ENCODE measurements around the gene HMGN4. TPM values are rescaled to one million over a fixed set of nuclear protein-coding genes. Genes with fewer than 3 reads are reported as not detected.
"Not testable (repeated sequence)": the region's sequence is repeated elsewhere in the genome, so short reads cannot be mapped to it uniquely, and the experiment has no call there.

HMGN4 gene
- polyA plus RNA-seq, 1 donor from 2014 or later, result 125 TPM

- Histone ChIP-seq H3K9me3 (ENCODE audit: low read length) (no peaks in the 10 kb centered on the region), H3K4me2 (ENCODE audit: low read length) (no peak overlapping the region), H3K27me3 (ENCODE audit: insufficient read depth, low read depth, low read length) (no peaks in the 10 kb centered on the region), H3K9me2 (ENCODE audit: insufficient read depth, low read length) (no peaks in the 10 kb centered on the region), H2AFZ (ENCODE audit: low read depth, low read length) (no peak overlapping the region), H3K36me3 (ENCODE audit: insufficient read depth, low read length) (no peaks in the 10 kb centered on the region), H3K27ac (ENCODE audit: low read length) (no peak overlapping the region), H3K4me3 (ENCODE audit: low read length) (peak overlapping the region; percentile 72), H3F3A (ENCODE audit: insufficient read depth, low read length, poor library complexity, severe bottlenecking) (no peaks in the 10 kb centered on the region), H3K79me2 (replicated peaks; ENCODE audit: insufficient read depth, low read length) (no peaks in the 10 kb centered on the region), H3K9ac (ENCODE audit: low read length) (peak overlapping the region; percentile 16), H4K20me1 (ENCODE audit: insufficient read depth) (no peaks in the 10 kb centered on the region)
- no peak for TF ChIP-seq EZH2 (IDR thresholded peaks at IDR 0.05; ENCODE audit: borderline replicate concordance, insufficient read depth, low read length, poor library complexity, severe bottlenecking)
- no peak for TF ChIP-seq MXI1 (conservative IDR thresholded peaks at IDR 0.05; ENCODE audit: poor library complexity, severe bottlenecking)
- TF ChIP-seq, protein P1, sequence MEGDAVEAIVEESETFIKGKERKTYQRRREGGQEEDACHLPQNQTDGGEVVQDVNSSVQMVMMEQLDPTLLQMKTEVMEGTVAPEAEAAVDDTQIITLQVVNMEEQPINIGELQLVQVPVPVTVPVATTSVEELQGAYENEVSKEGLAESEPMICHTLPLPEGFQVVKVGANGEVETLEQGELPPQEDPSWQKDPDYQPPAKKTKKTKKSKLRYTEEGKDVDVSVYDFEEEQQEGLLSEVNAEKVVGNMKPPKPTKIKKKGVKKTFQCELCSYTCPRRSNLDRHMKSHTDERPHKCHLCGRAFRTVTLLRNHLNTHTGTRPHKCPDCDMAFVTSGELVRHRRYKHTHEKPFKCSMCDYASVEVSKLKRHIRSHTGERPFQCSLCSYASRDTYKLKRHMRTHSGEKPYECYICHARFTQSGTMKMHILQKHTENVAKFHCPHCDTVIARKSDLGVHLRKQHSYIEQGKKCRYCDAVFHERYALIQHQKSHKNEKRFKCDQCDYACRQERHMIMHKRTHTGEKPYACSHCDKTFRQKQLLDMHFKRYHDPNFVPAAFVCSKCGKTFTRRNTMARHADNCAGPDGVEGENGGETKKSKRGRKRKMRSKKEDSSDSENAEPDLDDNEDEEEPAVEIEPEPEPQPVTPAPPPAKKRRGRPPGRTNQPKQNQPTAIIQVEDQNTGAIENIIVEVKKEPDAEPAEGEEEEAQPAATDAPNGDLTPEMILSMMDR (IDR thresholded peaks at IDR 0.05; ENCODE audit: poor library complexity, severe bottlenecking), result no peak
- TF ChIP-seq EP300 (conservative IDR thresholded peaks at IDR 0.05; ENCODE audit: poor library complexity, severe bottlenecking), result no peak
- TF ChIP-seq, protein P2, sequence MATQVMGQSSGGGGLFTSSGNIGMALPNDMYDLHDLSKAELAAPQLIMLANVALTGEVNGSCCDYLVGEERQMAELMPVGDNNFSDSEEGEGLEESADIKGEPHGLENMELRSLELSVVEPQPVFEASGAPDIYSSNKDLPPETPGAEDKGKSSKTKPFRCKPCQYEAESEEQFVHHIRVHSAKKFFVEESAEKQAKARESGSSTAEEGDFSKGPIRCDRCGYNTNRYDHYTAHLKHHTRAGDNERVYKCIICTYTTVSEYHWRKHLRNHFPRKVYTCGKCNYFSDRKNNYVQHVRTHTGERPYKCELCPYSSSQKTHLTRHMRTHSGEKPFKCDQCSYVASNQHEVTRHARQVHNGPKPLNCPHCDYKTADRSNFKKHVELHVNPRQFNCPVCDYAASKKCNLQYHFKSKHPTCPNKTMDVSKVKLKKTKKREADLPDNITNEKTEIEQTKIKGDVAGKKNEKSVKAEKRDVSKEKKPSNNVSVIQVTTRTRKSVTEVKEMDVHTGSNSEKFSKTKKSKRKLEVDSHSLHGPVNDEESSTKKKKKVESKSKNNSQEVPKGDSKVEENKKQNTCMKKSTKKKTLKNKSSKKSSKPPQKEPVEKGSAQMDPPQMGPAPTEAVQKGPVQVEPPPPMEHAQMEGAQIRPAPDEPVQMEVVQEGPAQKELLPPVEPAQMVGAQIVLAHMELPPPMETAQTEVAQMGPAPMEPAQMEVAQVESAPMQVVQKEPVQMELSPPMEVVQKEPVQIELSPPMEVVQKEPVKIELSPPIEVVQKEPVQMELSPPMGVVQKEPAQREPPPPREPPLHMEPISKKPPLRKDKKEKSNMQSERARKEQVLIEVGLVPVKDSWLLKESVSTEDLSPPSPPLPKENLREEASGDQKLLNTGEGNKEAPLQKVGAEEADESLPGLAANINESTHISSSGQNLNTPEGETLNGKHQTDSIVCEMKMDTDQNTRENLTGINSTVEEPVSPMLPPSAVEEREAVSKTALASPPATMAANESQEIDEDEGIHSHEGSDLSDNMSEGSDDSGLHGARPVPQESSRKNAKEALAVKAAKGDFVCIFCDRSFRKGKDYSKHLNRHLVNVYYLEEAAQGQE (IDR thresholded peaks at IDR 0.05; ENCODE audit: borderline replicate concordance), result no peak
Observed at GRCh38 chr6:26520850-26521599, 17.1 kb upstream of the HMGN4 start.

DNA sequence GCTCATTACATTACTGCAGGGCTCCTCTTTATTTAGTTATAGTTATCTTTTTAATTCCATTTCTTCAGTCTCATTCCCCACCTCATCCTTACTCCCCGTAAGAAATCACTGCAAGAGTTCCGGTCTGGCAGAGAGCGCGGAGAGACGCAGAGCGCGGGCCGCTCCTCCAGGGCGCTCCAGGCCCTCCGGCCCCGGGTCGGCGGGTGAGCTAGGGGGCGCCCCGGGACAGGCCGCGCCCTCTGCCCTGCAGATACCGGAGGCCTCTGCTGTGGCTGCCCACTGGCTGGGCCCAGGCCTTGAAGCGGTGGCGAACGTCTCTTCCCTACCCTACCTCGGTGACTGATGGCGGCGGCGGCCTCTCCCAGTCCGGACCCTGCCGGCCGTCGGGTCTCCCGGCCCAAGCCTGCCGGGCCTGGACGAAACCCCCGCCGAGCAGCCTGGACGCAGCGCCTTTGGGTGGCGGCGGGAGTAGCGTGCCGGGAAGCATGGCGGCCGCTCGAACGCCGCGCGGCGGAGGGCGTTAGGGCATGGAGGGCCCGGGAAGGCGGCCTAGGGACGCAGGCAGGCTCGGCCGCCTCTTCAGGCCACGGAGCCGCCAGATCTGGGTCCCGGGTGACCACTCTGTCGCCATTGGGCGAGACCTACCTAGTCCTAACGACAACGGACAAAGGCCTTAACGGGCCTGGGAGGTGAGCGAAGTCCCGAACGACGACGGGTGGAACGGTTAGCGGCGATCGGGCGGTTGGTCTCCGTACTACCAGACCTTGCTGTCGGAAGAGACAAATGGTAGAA is 16.4 kb upstream of the HMGN4 start:
- Histone ChIP-seq H3K36me3 (ENCODE audit: insufficient read depth, low read length) (no peaks in the 10 kb centered on the region), H3K4me3 (ENCODE audit: low read length) (peak overlapping the region; percentile 72), H3K9me3 (ENCODE audit: low read length) (no peaks in the 10 kb centered on the region), H3K27ac (ENCODE audit: low read length) (no peak overlapping the region), H3F3A (ENCODE audit: insufficient read depth, low read length, poor library complexity, severe bottlenecking) (no peaks in the 10 kb centered on the region), H2AFZ (ENCODE audit: low read depth, low read length) (no peak overlapping the region), H4K20me1 (ENCODE audit: insufficient read depth) (no peaks in the 10 kb centered on the region), H3K79me2 (replicated peaks; ENCODE audit: insufficient read depth, low read length) (no peaks in the 10 kb centered on the region), H3K27me3 (ENCODE audit: insufficient read depth, low read depth, low read length) (no peaks in the 10 kb centered on the region), H3K9ac (ENCODE audit: low read length) (no peak overlapping the region), H3K4me2 (ENCODE audit: low read length) (no peak overlapping the region), H3K9me2 (ENCODE audit: insufficient read depth, low read length) (no peaks in the 10 kb centered on the region)
- TF ChIP-seq, protein P2 (IDR thresholded peaks at IDR 0.05; ENCODE audit: borderline replicate concordance), result no peak
- TF ChIP-seq EP300 (conservative IDR thresholded peaks at IDR 0.05; ENCODE audit: poor library complexity, severe bottlenecking) (no peak), MXI1 (conservative IDR thresholded peaks at IDR 0.05; ENCODE audit: poor library complexity, severe bottlenecking) (no peak), POLR2AphosphoS5 (IDR thresholded peaks at IDR 0.05) (no peak), RAD21 (conservative IDR thresholded peaks at IDR 0.05) (no peak)
- TF ChIP-seq, protein P1 (IDR thresholded peaks at IDR 0.05; ENCODE audit: poor library complexity, severe bottlenecking), result no peak

- not testable (repeated sequence) for H3K9ac ChIP-seq (ENCODE audit: low read length); H2AFZ ChIP-seq (ENCODE audit: low read depth, low read length)
Observed at GRCh38 chr6:26522486-26523228, 15.5 kb upstream of the HMGN4 start.

More at GRCh38 chr6:26522486-26523228, 15.5 kb upstream of the HMGN4 start:
- peak overlapping the region; percentile 72 for H3K4me3 ChIP-seq (ENCODE audit: low read length)
- not testable (repeated sequence) for H3K79me2 ChIP-seq (replicated peaks; ENCODE audit: insufficient read depth, low read length); H3K36me3 ChIP-seq (ENCODE audit: insufficient read depth, low read length); H3K27ac ChIP-seq (ENCODE audit: low read length); H3K9me2 ChIP-seq (ENCODE audit: insufficient read depth, low read length); H3K27me3 ChIP-seq (ENCODE audit: insufficient read depth, low read depth, low read length); H3F3A ChIP-seq (ENCODE audit: insufficient read depth, low read length, poor library complexity, severe bottlenecking); H3K9me3 ChIP-seq (ENCODE audit: low read length); H3K4me2 ChIP-seq (ENCODE audit: low read length); H4K20me1 ChIP-seq (ENCODE audit: insufficient read depth)

Measured in neural cell (in vitro differentiated cells).